Mesodermal cell (in vitro differentiated cells): ENCODE results near the gene RMC1.
A peak's percentile ranks its signal among the peaks of the same experiment; 100 is the strongest.

Experiments used
- H3K27ac ChIP-seq: 2 replicates; pipeline ENCODE4 v1.7.0; 2013; ENCODE audit warnings: mild to moderate bottlenecking, low read depth, low read length, moderate library complexity; ENCODE audit not compliant: severe bottlenecking
- H3K36me3 ChIP-seq: 2 replicates; pipeline ENCODE4 v1.7.1; 2013; ENCODE audit warnings: mild to moderate bottlenecking, low read length, moderate library complexity; ENCODE audit not compliant: control insufficient read depth, insufficient read depth
- H3K4me1 ChIP-seq: one replicate; pipeline ENCODE4 v1.7.1; 2013; ENCODE audit warnings: mild to moderate bottlenecking, low read length; ENCODE audit not compliant: insufficient read depth, control insufficient read depth, poor library complexity, severe bottlenecking
- H3K4me3 ChIP-seq: 2 replicates; pipeline ENCODE4 v1.7.0; 2013; ENCODE audit warnings: low read length, control low read depth, mild to moderate bottlenecking; ENCODE audit not compliant: insufficient read depth, poor library complexity, severe bottlenecking; ENCODE audit errors: extremely low read depth
- H3K9me3 ChIP-seq: 2 replicates; pipeline ENCODE4 v1.7.1; 2013; ENCODE audit warnings: mild to moderate bottlenecking, low read length, moderate library complexity; ENCODE audit not compliant: control insufficient read depth
- WGBS, 2 experiments: methylation state at CpG; one replicate each; pipeline ENCODE4 v1.1.5; 2013; ENCODE audit warnings: missing lambda C conversion rate in 2 of 2; ENCODE audit not compliant: insufficient coverage in 2 of 2; 5-methylcytosine and 5-hydroxymethylcytosine counted together

RMC1 gene

DNA sequence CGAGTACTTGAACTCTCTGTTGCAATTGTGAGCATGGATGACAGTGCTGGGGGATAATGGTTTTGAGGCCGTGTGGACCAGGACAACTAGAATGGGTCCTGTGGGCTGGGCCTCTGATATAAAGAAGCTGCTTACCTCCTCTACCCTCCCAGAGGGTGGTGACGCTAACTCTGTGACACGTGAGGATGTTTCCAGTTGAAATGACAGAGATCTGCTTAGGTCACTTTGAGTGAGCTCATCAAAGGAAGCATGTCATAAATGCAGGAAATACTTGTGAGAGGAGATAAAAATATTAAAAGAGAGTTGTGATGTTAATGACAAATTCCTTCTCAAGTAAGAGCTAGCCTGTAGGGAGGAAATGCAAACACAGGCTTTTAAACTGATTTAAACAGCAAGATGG, 16.4 kb downstream of the RMC1 start:
- Histone ChIP-seq H3K36me3 (peaks cover 87% of the 10 kb centered on the region), H3K9me3 (no peaks in the 10 kb centered on the region), H3K4me1 (peaks cover 13% of the 10 kb centered on the region), H3K4me3 (no peak overlapping the region), H3K27ac (no peak overlapping the region)
- 87 to 100% methylated on average over 1 to 3 of the region's 4 CpGs for WGBS, 2 experiments

DNA sequence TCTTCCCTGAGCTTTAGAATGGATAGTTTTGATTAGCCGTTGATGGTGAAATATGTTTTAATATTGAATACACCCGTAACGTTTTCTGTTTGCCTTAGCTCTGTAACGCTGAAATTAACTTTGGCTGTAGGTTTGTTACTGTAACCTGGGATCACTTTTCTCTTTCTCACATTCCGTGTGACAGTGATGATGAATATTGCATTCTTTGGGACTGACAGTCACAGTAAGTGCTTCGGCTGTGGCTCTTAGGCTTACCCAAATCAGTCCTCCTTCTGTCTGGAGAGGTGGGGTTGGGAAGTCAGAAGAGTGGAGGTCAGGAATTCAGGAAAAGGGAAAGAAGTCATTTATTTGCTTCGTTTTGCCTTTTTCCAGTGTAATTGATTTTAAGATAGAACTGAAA, 18.0 kb downstream of the RMC1 start:
- Histone ChIP-seq H3K4me1 (peaks cover 10% of the 10 kb centered on the region), H3K9me3 (no peaks in the 10 kb centered on the region), H3K27ac (no peak overlapping the region), H3K4me3 (no peak overlapping the region), H3K36me3 (peaks cover 91% of the 10 kb centered on the region)
- 96 to 98% methylated on average over 5 of the region's 7 CpGs for WGBS, 2 experiments

DNA sequence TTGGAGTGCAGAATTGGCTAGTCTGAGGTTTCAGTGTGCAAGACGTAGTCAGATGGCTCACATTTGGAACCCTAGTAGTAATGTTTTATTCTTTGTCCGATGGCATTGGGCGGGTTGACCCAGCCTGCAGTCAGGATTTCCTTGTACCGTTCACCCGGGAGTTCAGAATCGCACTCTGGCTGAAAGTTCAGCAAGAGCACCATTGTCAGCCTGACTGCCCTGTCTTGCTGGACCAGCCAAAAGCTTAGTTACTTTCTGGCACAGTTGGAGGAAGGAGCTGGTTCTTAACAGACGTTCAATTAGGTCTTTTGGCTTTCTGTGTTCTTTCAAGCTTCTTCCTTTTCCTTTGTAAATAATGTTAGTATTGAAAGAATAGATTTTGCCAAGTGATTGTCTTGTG, 18.6 kb downstream of the RMC1 start:
- 98 to 99% methylated on average over 6 of the region's 7 CpGs for WGBS, 2 experiments
- Histone ChIP-seq H3K4me3 (no peak overlapping the region), H3K36me3 (peaks cover 91% of the 10 kb centered on the region)

DNA sequence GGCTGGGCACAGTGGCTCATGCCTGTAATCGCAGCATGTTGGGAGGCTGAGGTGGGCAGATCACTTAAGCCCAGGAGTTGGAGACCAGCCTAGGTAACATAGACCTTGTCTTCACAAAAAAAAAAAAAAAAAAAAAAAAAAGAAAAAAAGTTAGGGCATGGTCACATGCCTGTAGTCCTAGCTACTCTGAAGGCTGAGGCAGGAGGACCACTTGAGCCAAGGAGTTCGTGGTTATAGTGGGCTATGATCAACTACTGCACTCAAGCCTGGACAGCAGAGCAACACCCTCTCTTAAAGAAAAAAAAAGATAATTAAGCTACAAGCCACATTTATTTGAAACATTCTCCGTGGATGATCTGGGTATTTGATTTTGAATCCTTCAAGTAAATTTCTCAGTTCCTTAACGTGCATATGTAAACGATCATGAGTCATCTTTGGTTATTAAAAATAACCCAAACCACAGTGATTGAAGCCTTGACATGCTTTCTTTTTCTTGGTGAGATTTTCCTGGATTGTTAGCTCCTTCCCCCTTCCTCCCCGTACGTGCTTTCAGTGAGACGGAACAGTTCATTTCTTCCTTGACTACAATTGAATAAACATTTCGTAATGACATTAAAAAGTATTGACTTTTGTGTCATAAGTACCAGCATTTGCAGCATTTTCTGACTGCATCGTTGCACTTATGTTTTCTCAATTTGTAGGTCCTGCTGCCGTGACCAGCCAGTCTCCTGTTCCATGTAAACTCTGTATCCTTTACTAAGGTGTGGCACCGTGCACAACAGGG, 20.3 kb downstream of the RMC1 start:
- no peak overlapping the region for H3K27ac ChIP-seq
- peaks cover 17% of the 10 kb centered on the region for H3K4me1 ChIP-seq
- H3K4me3 ChIP-seq, result no peak overlapping the region
- 92 to 93% methylated on average over 7 to 10 of the region's 12 CpGs for WGBS, 2 experiments
- no peaks in the 10 kb centered on the region for H3K9me3 ChIP-seq
- peaks cover 93% of the 10 kb centered on the region for H3K36me3 ChIP-seq

More for the DNA sequence above, 18.6 kb downstream of the RMC1 start:
- H3K9me3 ChIP-seq, result no peaks in the 10 kb centered on the region
- H3K27ac ChIP-seq, result no peak overlapping the region
- peaks cover 13% of the 10 kb centered on the region for H3K4me1 ChIP-seq

DNA sequence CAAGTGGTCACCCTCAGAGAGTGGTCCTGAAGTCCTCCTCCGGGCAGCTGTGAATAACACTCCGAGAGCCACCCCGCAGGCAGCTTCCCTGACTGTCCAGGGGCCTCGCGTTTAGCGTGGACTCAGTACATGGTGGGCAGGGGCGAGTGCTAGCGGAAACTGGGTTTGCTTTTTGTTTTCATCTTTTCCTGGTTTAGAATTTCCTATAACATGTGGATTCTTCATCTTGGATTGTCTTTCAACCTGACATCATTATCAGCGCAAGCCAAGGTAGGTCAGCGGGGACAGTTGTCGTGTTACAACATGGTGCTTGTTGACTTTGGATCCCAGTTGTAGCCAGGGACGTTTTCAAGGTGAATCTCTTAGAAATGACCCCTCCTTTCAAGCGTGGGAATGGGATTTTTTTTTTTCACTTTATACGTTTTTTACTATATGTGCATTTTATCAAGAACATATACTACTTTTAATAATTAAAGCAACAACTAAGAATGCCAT, 20.9 kb downstream of the RMC1 start:
- Histone ChIP-seq H3K27ac (no peak overlapping the region), H3K9me3 (no peaks in the 10 kb centered on the region), H3K4me1 (peaks cover 24% of the 10 kb centered on the region), H3K36me3 (peaks cover 92% of the 10 kb centered on the region), H3K4me3 (no peak overlapping the region)
- WGBS, 2 experiments, result 91 to 96% methylated on average over 9 to 11 of the region's 14 CpGs

DNA sequence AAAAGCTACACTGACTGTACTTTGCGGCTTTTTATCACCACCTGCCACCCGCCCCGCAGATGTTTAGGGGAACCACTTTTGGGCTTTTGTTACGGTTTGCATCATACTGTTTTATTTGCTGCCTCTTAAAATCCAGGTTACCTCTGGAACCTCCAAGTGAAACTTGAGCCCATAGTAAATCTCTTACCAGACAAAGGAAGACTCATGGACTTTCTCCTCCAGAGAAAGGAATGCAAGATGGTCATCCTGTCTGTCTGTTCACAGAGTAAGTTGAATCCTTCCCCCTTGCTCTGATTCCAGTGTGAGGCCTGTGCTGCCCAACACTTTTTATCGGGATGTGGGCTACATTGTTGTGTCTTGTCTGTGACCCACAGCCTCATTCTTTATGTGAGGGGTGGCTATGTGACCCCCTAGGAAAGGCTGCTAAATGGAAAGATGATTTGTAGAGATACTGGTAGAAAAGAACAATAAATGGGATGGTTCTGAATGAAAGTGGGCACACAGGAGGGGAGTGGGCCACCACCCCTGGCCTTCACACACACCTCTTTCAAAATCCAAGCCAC, 23.3 kb downstream of the RMC1 start:
- H3K4me1 ChIP-seq, result peaks cover 27% of the 10 kb centered on the region
- WGBS, 2 experiments, result 88 to 95% methylated on average over 4 of the region's 5 CpGs
- H3K9me3 ChIP-seq, result no peaks in the 10 kb centered on the region
- peak overlapping the region; percentile 18 for H3K27ac ChIP-seq
- peaks cover 90% of the 10 kb centered on the region for H3K36me3 ChIP-seq
- H3K4me3 ChIP-seq, result no peak overlapping the region

DNA sequence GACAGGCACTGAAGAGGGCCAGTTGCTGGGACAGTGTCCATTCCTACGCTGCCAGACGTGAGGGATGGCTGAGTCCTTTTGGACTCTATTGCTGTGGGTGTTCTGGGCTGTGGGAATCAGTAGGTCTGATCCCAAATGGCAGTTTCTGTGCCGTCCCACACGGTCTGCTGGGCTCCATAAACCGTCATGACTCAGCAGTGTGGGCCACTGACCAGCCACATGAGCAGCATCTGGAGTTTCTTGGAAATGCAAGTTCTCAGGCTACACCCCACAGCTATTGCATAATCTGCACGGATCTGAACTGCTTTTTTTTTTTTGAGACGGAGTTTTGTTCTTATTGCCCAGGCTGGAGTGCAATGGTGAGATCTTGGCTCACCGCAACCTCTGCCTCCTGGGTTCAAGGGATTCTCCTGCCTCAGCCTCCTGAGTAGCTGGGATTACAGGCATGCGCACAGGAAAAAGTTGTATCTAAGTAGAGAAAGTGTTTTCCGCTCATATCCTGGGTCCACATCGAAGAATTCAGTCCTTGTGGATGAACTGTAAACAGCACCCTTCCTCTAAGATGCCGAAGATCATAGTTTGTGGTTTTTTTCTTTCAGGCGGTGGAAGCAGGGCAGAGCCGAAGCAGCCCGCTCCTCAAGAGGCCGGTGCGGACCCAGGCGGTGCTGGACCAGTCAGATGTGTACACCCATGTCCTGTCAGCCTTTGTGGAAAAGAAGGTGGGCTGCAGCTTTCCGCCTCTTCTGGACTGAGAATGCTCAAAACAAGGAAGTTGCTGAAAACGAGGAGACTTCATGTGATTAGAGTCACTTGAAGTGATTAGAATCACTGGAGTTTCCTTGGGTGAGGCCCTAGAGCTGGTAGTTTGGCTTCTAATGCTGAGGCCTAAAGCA, 25.5 kb downstream of the RMC1 start:
- H3K4me1 ChIP-seq, result peaks cover 25% of the 10 kb centered on the region
- no peak overlapping the region for H3K4me3 ChIP-seq
- no peaks in the 10 kb centered on the region for H3K9me3 ChIP-seq
- H3K36me3 ChIP-seq, result peaks cover 92% of the 10 kb centered on the region
- 95 to 96% methylated on average over 18 of the region's 20 CpGs for WGBS, 2 experiments
- no peak overlapping the region for H3K27ac ChIP-seq

DNA sequence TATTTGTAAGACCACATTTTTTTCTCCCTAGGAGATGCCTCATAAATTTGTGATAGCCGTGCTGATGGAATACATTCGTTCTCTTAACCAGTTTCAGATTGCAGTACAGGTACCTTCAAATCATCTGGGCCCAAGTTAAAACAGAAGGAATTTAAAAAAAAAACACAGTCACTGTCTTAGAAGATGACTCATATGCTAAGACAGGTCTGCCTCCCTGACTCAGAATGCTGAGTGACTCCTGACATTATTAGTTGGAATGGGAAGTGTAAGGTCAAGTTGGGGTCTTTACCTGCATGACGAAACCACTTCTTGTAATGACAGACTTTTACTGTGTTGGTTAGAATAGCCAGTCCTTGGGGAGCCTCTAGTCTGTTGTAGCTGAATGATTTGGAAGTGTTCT, 26.3 kb downstream of the RMC1 start:
- no peak overlapping the region for H3K4me3 ChIP-seq
- no peaks in the 10 kb centered on the region for H3K9me3 ChIP-seq
- peak overlapping the region; percentile 30 for H3K27ac ChIP-seq
- peaks cover 92% of the 10 kb centered on the region for H3K36me3 ChIP-seq
- H3K4me1 ChIP-seq, result peaks cover 25% of the 10 kb centered on the region
- 87 to 100% methylated on average over 2 to 3 of the region's 3 CpGs for WGBS, 2 experiments

DNA sequence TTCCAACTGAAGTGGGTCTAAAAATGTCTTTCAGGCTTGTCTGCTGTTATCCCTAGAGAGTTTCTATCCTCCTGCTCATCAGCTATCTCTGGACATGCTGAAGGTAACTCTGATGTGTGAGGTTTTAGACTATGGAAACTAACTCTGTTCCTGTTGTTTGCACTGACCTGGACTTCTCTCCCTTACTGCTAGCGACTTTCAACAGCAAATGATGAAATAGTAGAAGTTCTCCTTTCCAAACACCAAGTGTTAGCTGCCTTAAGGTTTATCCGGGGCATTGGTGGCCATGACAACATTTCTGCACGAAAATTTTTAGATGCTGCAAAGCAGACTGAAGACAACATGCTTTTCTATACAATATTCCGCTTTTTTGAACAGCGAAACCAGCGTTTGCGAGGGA, 26.9 kb downstream of the RMC1 start:
- Histone ChIP-seq H3K4me1 (peaks cover 25% of the 10 kb centered on the region), H3K36me3 (peaks cover 94% of the 10 kb centered on the region), H3K9me3 (no peaks in the 10 kb centered on the region), H3K27ac (peak overlapping the region; percentile 30), H3K4me3 (no peak overlapping the region)
- WGBS, 2 experiments, result 93 to 97% methylated on average over 4 to 7 of the region's 7 CpGs

DNA sequence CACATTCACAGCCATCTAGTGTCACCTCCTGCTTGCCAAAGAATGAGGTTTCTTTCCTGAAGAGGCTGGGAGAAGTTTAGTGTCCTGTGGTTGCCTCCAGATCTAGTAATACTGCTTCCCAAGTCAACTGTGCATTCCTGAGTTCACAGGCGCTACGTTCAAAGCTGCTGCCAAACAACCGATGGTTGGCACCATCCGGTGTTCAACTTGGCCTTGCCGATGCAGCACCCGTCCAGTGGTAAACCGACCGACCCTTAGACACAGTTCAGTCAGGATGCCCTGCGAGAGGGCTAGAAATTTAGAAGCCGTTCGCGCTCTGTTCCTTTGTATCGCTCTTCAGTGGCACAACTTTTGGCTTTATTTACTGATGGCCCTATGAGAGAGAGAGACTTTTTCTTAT, 28.6 kb downstream of the RMC1 start:
- no peaks in the 10 kb centered on the region for H3K9me3 ChIP-seq
- peaks cover 21% of the 10 kb centered on the region for H3K4me1 ChIP-seq
- H3K36me3 ChIP-seq, result peaks cover 96% of the 10 kb centered on the region
- WGBS, 2 experiments, result 94 to 99% methylated on average over 13 of the region's 13 CpGs
- H3K4me3 ChIP-seq, result no peak overlapping the region
- no peak overlapping the region for H3K27ac ChIP-seq
